Right lobe of liver (tissue), 4 donors: Measurements from ENCODE around the gene AGR2.

ENCODE experiments used
- POLR2A ChIP-seq: fragments of 450-650 bp; IDR thresholded peaks from one replicate; pipeline ENCODE4 v1.6.1; 2017; ENCODE audit warnings: antibody characterized with exemption, mild to moderate bottlenecking
- TF ChIP-seq, protein P1 (sequence below), 4 donors: fragments of 200-600 bp in 3 of 4; fragments of 450-650 bp in 1 of 4; IDR thresholded peaks; one replicate each; pipeline versions ENCODE4 v1.5.1 to v1.8.0; 2016 to 2022; ENCODE audit warnings: antibody characterized with exemption in 4 of 4, mild to moderate bottlenecking in 2 of 4
- donor health status: DM: no; HTN: no; CAD: no.
- donor health status: DM: no; HTN: no; CAD: no.
- donor health status: DM: no; HTN: yes; CAD: no.

DNA sequence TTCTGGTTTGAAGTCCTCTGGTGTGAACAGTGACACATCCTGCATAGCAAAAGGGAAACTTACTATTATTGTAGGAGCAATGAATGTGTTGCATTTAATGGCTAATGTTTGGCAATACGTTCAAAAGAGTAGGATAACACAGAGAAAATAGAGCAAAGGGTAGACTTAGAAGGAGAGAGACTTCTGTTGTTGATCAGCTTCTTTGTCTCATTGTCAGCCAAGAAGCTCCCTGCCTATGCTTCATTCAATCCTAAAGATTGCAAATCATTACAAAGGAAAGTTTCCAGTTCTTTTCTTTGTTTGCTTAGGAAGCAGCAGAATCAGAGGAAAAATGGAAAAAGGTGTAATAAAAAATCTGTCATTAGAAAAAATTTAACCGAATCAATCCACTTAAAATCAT lies 59.2 kb downstream of the AGR2 start:
- TF ChIP-seq, protein P1, sequence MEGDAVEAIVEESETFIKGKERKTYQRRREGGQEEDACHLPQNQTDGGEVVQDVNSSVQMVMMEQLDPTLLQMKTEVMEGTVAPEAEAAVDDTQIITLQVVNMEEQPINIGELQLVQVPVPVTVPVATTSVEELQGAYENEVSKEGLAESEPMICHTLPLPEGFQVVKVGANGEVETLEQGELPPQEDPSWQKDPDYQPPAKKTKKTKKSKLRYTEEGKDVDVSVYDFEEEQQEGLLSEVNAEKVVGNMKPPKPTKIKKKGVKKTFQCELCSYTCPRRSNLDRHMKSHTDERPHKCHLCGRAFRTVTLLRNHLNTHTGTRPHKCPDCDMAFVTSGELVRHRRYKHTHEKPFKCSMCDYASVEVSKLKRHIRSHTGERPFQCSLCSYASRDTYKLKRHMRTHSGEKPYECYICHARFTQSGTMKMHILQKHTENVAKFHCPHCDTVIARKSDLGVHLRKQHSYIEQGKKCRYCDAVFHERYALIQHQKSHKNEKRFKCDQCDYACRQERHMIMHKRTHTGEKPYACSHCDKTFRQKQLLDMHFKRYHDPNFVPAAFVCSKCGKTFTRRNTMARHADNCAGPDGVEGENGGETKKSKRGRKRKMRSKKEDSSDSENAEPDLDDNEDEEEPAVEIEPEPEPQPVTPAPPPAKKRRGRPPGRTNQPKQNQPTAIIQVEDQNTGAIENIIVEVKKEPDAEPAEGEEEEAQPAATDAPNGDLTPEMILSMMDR (IDR thresholded peaks at IDR 0.05), result no peak
- no peak for TF ChIP-seq POLR2A
